Naive B cell (primary cell): ENCODE results near the gene CRISPLD2. TPM values are rescaled to one million over a fixed set of nuclear protein-coding genes. Genes with fewer than 3 reads are reported as not detected.
"Not testable (repeated sequence)": the region's sequence is repeated elsewhere in the genome, so short reads cannot be mapped to it uniquely, and the experiment has no call there.

ENCODE experiments used
- ATAC-seq, 2 donors: fragments of 150-1000 bp; cut with Tn5 transposase; 2 replicates each; pipeline ENCODE4 v1.10.0; 2021; ENCODE audit warnings: low read depth in 2 of 2, mild to moderate bottlenecking in 2 of 2, moderate library complexity in 2 of 2
- DNase-seq: peaks from one replicate; pipeline ENCODE4 v3.0.0; 2022
- H3K27ac Mint-ChIP-seq, 6 donors: one replicate each; pipeline ENCODE4 v1.8.0; 2020 to 2022; ENCODE audit warnings: mild to moderate bottlenecking in 6 of 6, mixed read lengths in 6 of 6, moderate library complexity in 5 of 6, inconsistent platforms in 2 of 6
- H3K27me3 Mint-ChIP-seq, 3 donors: one replicate each; pipeline ENCODE4 v1.8.0; 2021 to 2022; ENCODE audit warnings: mixed read lengths in 3 of 3, mild to moderate bottlenecking in 1 of 3
- H3K36me3 Mint-ChIP-seq, 2 donors: one replicate each; pipeline ENCODE4 v1.8.0; 2020 to 2022; ENCODE audit warnings: mixed read lengths in 2 of 2, inconsistent platforms in 1 of 2, mild to moderate bottlenecking in 1 of 2
- H3K4me1 Mint-ChIP-seq, 3 donors: one replicate each; pipeline ENCODE4 v1.8.0; 2020 to 2022; ENCODE audit warnings: mixed read lengths in 3 of 3, inconsistent platforms in 1 of 3, mild to moderate bottlenecking in 1 of 3, moderate library complexity in 1 of 3
- H3K4me3 Mint-ChIP-seq, 8 donors: one replicate each; pipeline ENCODE4 v1.8.0; 2020 to 2022; ENCODE audit warnings: mild to moderate bottlenecking in 8 of 8, mixed read lengths in 8 of 8, moderate library complexity in 8 of 8, inconsistent platforms in 2 of 8
- H3K9me3 Mint-ChIP-seq, 7 donors: one replicate each; pipeline ENCODE4 v1.8.0; 2020 to 2022; ENCODE audit warnings: mixed read lengths in 7 of 7, mild to moderate bottlenecking in 5 of 7, inconsistent platforms in 2 of 7, moderate library complexity in 1 of 7
- polyA plus RNA-seq, 6 donors: library from polyadenylated mRNA; unstranded; fragments of 300-500 nt; fragmentation: Illumina TruSeq; gene quantifications; one replicate each; pipeline ENCODE4 v1.2.3, GENCODE V29; 2021; ENCODE audit warnings: low read depth in 6 of 6

CRISPLD2 gene
- polyA plus RNA-seq, 6 donors from 2014 or later: 0.08 to 0.87 (median 0.32) TPM; not detected in 3

DNA sequence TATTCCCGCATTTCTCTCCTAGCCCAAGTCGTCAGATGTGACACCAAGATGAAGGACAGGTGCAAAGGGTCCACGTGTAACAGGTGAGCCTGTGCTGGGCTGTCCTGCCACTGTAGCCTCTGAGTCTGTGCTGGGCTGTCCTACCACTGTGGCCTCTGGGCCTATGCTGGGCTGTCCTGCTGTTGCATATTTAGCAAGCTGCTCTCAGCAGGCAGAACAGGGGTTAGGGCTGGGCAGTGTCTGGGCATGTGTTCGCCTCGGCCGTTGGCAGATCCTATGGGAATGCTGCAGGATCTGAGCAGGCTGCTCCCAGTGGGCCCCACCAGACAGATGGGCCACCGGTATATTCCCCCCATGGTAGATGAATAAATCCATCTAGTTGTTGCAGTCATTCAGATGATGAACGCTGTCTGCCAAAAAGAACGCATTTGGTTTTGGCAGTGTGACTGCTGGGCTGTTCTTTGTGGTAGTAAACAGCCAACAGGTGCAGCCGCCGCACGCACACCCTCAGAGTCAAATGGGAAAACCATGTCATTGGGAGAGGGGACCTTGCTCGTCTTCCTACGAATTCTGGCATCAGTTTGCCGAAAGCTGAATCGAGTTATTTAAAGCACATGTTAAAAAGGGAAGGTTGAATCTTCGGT lies 49.2 kb downstream of the CRISPLD2 start:
- no peak for DNase-seq
- Mint-ChIP-seq H3K4me3 (no peak overlapping the region), H3K9me3 (peaks cover 0 to 1% (median 0%) of the 10 kb centered on the region in 7 donors), H3K27ac (no peak overlapping the region), H3K4me1 (peaks cover 0 to 4% (median 0%) of the 10 kb centered on the region in 3 donors), H3K36me3 (no peaks in the 10 kb centered on the region), H3K27me3 (peaks cover 0 to 6% (median 0%) of the 10 kb centered on the region in 3 donors)
- no peak for ATAC-seq

- Mint-ChIP-seq H3K4me1 (peaks cover 0 to 4% (median 0%) of the 10 kb centered on the region in 3 donors), H3K27ac (no peak overlapping the region), H3K36me3 (no peaks in the 10 kb centered on the region), H3K27me3 (peaks cover 0 to 6% (median 0%) of the 10 kb centered on the region in 3 donors), H3K4me3 (no peak overlapping the region), H3K9me3 (peaks cover 0 to 2% (median 0%) of the 10 kb centered on the region in 7 donors)
- no peak for ATAC-seq
- no peak for DNase-seq
These were observed 49.7 kb downstream of the CRISPLD2 start for GRCh38 chr16:84869473-84869845.

DNA sequence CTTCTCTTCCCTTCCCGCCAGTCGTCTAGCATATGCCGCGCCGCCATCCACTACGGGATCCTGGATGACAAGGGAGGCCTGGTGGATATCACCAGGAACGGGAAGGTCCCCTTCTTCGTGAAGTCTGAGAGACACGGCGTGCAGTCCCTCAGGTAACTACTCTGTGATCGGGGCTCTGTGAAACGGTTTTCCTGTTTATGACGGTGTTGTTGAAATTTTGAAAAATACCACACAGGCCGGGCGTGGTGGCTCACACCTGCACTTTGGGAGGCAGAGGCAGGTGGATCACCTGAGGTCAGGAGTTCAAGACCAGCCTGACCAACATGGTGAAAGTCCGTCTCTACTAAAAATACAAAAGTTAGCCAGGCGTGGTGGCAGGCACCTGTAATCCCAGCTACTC lies 53.2 kb downstream of the CRISPLD2 start:
- not testable (repeated sequence) for DNase-seq, H3K9me3 Mint-ChIP-seq, H3K27me3 Mint-ChIP-seq, H3K27ac Mint-ChIP-seq, H3K4me1 Mint-ChIP-seq, H3K4me3 Mint-ChIP-seq, H3K36me3 Mint-ChIP-seq, ATAC-seq

DNA sequence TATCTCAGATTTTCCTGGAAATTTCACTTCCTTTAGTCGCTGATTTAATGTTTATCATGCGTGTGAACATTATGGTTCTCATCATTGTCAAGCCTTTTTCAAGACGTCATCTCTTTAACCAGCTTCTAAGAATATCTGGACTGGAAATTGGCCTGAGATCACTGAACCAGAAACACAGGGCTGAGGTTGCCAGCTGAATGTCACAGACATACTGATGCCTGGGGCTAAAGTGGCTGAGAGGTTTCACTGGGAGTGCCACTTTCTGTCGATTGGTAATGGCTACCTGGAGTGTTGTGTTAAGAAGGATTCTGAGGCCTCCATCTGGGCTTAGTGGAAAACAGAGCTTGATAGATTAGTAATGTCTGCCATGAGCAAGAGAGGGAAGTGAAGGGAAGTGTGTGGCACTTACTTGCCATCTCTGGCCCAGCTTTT lies 54.2 kb downstream of the CRISPLD2 start:
- Mint-ChIP-seq H3K4me1 (no peaks in the 10 kb centered on the region), H3K27me3 (no peaks in the 10 kb centered on the region), H3K27ac (peak overlapping the region in 1 of 6 donors; percentile 33), H3K4me3 (no peak overlapping the region), H3K36me3 (no peaks in the 10 kb centered on the region), H3K9me3 (peaks cover 0 to 2% (median 0%) of the 10 kb centered on the region in 7 donors)
- ATAC-seq (no peak), DNase-seq (no peak)

DNA sequence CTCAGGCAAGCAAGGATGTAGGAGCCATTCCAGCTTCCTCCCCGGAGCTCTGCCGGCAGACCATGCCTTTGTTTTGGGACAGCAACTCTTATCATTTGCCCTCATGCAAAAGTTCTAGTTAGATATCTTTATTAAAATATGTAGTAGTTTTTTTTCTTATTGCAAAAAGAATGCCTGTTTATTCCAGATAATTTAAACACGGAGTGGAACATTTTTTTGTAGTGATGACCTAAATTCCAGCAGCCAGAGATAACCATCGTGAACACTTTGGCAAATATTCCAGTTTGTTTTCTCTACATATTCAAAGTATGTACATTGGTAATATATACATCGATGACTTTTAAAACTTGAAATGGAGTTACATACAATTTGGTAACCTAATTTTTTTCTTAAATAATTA lies 54.8 kb downstream of the CRISPLD2 start:
- no peaks in the 10 kb centered on the region for H3K4me1 Mint-ChIP-seq
- no peak for ATAC-seq
- H3K27me3 Mint-ChIP-seq: peaks cover 0 to 3% (median 2%) of the 10 kb centered on the region in 3 donors

GRCh38 chr16:84874983-84875382 lies 55.2 kb downstream of the CRISPLD2 start:
- DNase-seq: no peak
- Mint-ChIP-seq H3K27ac (no peak overlapping the region), H3K9me3 (peaks cover 0 to 3% (median 0%) of the 10 kb centered on the region in 7 donors), H3K27me3 (peaks cover 0 to 7% (median 6%) of the 10 kb centered on the region in 3 donors), H3K4me3 (no peak overlapping the region), H3K36me3 (no peaks in the 10 kb centered on the region), H3K4me1 (no peaks in the 10 kb centered on the region)
- no peak for ATAC-seq

More for the DNA sequence above, 54.8 kb downstream of the CRISPLD2 start:
- Mint-ChIP-seq H3K9me3 (peaks cover 0 to 2% (median 0%) of the 10 kb centered on the region in 7 donors), H3K4me3 (no peak overlapping the region), H3K36me3 (no peaks in the 10 kb centered on the region), H3K27ac (no peak overlapping the region)
- no peak for DNase-seq

GRCh38 chr16:84875846-84876245 lies 56.1 kb downstream of the CRISPLD2 start:
- ATAC-seq: no peak
- peaks cover 0 to 10% (median 8%) of the 10 kb centered on the region in 3 donors for H3K27me3 Mint-ChIP-seq
- DNase-seq: no peak
- no peak overlapping the region for H3K27ac Mint-ChIP-seq
- H3K4me1 Mint-ChIP-seq: no peaks in the 10 kb centered on the region
- H3K36me3 Mint-ChIP-seq: no peaks in the 10 kb centered on the region
- no peak overlapping the region for H3K4me3 Mint-ChIP-seq
- H3K9me3 Mint-ChIP-seq: peaks cover 0 to 6% (median 0%) of the 10 kb centered on the region in 7 donors

DNA sequence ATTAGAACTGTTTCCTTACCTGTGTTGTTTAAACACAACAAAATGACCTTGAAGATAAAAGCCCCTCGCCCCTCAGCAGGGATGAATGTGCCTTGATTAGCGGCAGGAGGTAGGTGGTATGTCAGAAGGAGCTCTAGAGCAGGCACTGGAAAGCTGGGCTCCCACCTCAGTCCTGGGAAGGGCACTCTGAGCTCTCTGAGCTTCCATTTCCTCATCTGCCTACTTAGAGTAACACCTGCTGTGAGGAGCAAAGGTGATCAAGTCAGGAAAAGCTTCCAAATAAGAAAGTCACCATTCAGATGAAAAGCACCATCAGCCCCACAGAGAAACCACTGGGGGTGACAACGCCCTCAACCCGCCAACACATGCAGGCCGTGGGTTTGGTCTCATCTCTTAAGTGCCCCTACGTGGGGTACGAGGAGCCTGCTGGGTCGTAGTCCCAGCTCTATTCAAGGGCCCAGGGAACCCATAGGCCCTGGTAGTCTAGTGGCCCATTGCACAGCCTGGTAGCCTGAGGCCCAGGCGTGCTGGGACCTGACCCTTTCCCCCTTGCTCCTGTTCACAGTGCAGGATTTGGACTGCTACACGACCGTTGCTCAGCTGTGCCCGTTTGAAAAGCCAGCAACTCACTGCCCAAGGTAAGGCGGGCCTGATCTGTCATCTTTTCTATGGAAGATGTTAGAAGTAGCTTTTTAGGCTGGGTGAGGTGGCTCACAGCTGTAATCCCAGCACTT lies 57.3 kb downstream of the CRISPLD2 start:
- no peak overlapping the region for H3K4me3 Mint-ChIP-seq
- DNase-seq (no peak), ATAC-seq (no peak)
- H3K4me1 Mint-ChIP-seq: no peaks in the 10 kb centered on the region
- peaks cover 8 to 20% (median 8%) of the 10 kb centered on the region in 3 donors for H3K27me3 Mint-ChIP-seq
- H3K36me3 Mint-ChIP-seq: no peaks in the 10 kb centered on the region
- peaks cover 0 to 10% (median 2%) of the 10 kb centered on the region in 7 donors for H3K9me3 Mint-ChIP-seq
- H3K27ac Mint-ChIP-seq: no peak overlapping the region

DNA sequence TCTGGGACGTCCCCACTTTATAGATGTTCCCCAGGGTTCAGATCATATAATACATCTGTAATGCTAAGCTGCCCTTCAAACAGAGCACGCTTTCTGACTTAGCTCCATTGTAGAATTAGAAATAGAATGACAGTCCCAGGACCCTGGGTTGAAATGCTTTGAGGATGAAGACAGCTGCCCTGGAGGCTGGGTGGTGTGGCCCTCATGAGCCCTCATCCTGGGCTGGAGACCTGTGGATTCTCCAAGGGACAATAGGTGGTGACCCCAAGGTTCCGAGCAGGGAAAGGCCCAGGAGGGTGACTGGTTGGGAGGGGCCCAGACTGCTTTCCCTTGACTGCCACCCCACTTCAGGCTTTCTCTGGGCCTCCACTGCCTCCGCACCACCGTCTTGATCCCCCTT lies 59.0 kb downstream of the CRISPLD2 start:
- no peak overlapping the region for H3K4me3 Mint-ChIP-seq
- peaks cover 0 to 4% of the 10 kb centered on the region in 2 donors for H3K36me3 Mint-ChIP-seq
- H3K27me3 Mint-ChIP-seq: peaks cover 13 to 32% (median 22%) of the 10 kb centered on the region in 3 donors
- H3K9me3 Mint-ChIP-seq: peaks cover 0 to 12% (median 2%) of the 10 kb centered on the region in 7 donors
- DNase-seq (no peak), ATAC-seq (no peak)
- H3K4me1 Mint-ChIP-seq: no peaks in the 10 kb centered on the region
- no peak overlapping the region for H3K27ac Mint-ChIP-seq

GRCh38 chr16:84879569-84880487 lies 60.0 kb downstream of the CRISPLD2 start:
- ATAC-seq (no peak), DNase-seq (no peak)
- Mint-ChIP-seq H3K9me3 (peaks cover 0 to 12% (median 0%) of the 10 kb centered on the region in 7 donors), H3K27ac (peak overlapping the region in 1 of 6 donors; percentile 5), H3K4me3 (no peak overlapping the region), H3K36me3 (peaks cover 0 to 4% of the 10 kb centered on the region in 2 donors), H3K4me1 (peaks cover 4 to 8% (median 7%) of the 10 kb centered on the region in 3 donors), H3K27me3 (peaks cover 13 to 32% (median 28%) of the 10 kb centered on the region in 3 donors)

DNA sequence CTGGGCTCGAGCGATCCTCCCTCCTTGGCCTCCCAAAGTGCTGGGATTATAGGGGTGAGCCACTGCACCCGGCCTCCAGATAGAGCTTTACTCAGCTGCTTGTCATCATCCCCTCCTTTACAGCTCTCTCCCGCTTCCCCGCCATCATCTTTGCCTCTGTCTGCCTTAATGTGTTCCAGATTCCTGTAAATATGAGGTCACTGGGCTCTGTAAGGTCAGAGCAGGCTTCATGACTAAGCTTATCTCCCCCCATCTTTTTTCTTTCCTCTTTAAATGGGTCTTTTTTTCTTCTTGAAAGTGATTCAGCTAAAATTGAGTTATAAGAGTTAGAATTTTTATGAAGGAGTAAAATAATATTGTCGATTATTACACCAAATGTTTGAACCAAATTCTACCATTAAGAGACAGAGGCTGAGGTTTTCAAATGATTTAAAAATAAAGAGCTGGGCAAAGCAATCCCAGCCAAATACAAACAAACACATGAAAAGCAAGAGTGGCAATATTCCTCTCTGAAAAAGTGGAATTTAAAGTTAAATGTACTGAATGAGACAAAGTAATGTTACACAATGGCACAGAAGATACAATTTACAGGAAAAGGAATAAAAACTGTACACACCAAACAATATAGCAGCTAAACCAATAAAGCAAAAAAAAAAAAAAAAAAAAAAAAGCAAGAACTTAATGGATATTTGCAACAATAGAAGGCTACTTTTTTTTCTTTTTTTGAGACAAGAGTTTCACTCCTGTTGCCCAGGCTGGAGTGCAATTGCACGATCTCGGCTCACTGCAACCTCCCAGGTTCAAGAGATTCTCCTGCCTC lies 62.1 kb downstream of the CRISPLD2 start:
- ATAC-seq (no peak), DNase-seq (no peak)
- H3K27ac Mint-ChIP-seq: no peak overlapping the region
- H3K4me3 Mint-ChIP-seq: no peak overlapping the region
- peaks cover 0 to 12% (median 0%) of the 10 kb centered on the region in 7 donors for H3K9me3 Mint-ChIP-seq
- H3K36me3 Mint-ChIP-seq: peaks cover 0 to 4% of the 10 kb centered on the region in 2 donors
- H3K4me1 Mint-ChIP-seq: peaks cover 4 to 16% (median 16%) of the 10 kb centered on the region in 3 donors
- peaks cover 16 to 38% (median 36%) of the 10 kb centered on the region in 3 donors for H3K27me3 Mint-ChIP-seq

DNA sequence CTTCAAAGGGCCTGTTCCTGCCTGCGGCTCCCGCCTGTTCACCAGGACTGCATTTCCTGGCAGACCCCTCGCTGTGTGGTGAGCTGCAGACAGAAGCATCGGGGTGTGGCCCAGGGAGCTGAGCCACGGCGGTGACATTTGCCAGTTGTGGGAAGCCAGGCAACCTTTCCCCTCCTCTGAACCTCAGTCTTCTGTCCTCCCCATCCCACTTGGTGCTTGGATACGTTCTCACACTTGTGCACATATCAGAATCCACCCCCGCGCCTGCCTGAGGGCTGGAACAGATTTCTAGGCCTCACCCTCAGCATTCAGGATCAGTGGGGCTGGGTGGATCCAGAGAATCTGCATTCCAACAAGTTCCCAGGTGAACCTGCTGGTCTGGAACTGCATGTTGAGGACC lies 63.5 kb downstream of the CRISPLD2 start:
- Mint-ChIP-seq H3K4me1 (peaks cover 4 to 16% (median 16%) of the 10 kb centered on the region in 3 donors), H3K27me3 (peaks cover 16 to 47% (median 43%) of the 10 kb centered on the region in 3 donors), H3K27ac (no peak overlapping the region)

More for the DNA sequence above, 63.5 kb downstream of the CRISPLD2 start:
- no peak overlapping the region for H3K4me3 Mint-ChIP-seq
- peaks cover 0 to 12% (median 0%) of the 10 kb centered on the region in 7 donors for H3K9me3 Mint-ChIP-seq
- no peak for ATAC-seq
- DNase-seq: no peak
- peaks cover 0 to 4% of the 10 kb centered on the region in 2 donors for H3K36me3 Mint-ChIP-seq
